SH-SY5Y (cell line): Measurements from ENCODE around the gene TTC28.

ENCODE experiments used
- GATA2 ChIP-seq: IDR thresholded peaks from 2 replicates; pipeline ENCODE4 v1.6.1; 2011; ENCODE audit warnings: mild to moderate bottlenecking, low read depth, low read length
- GATA3 ChIP-seq: IDR thresholded peaks from 2 replicates; pipeline ENCODE4 v1.6.1; 2011; ENCODE audit warnings: low read depth, mild to moderate bottlenecking, low read length, moderate library complexity

DNA sequence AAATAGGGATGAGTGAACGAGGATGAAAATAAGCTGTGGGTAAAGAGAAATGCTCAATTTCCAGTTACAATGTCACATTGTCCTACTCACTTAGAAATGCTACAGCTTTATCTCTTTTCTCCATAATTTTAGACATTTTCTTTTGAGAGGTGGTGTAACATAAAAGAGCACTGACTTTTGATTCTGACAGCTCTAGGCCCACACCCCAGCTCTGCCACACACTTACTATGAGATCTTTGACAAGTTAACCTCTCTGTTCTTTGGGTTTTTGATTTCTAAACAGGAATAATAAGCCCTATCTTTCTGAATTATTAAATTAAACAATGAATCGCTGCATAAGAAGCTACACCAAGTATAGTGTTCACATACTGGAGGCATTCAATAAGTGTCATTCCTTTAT, 532.2 kb downstream of the TTC28 start:
- TF ChIP-seq GATA2 (no peak), GATA3 (no peak)
